WTC11 (cell line): ENCODE results near the gene RFC5. TPM values are rescaled to one million over a fixed set of nuclear protein-coding genes. Genes with fewer than 3 reads are reported as not detected.

Experiments used
- ATAC-seq: fragments of 200-7000 bp; cut with Tn5 transposase; 2 replicates; pipeline ENCODE4 v1.10.0; 2021; ENCODE audit warnings: mild to moderate bottlenecking, moderate library complexity
- CTCF ChIA-PET: fragments of 300-600 bp; sonication (Branson Sonifier 250); formaldehyde crosslinking; loops from one replicate; lab custom pipeline; 2021; ENCODE audit warnings: antibody characterized with exemption; lab: Charles Lee
- POLR2A ChIA-PET: fragments of 350-600 bp; sonication (Branson Sonifier 250); formaldehyde crosslinking; loops from one replicate; lab custom pipeline; 2021; ENCODE audit warnings: antibody characterized with exemption; lab: Charles Lee
- DNase-seq: peaks from one replicate; pipeline ENCODE4 v3.0.0; 2021; ENCODE audit warnings: low spot score
- H3K27ac Mint-ChIP-seq: 2 replicates; pipeline ENCODE4 v1.8.0; 2021; ENCODE audit warnings: mixed read lengths
- H3K27me3 Mint-ChIP-seq: 2 replicates; pipeline ENCODE4 v1.8.0; 2021; ENCODE audit warnings: low read depth, mild to moderate bottlenecking, moderate library complexity, mixed read lengths
- H3K36me3 Mint-ChIP-seq: 2 replicates; pipeline ENCODE4 v1.8.0; 2021; ENCODE audit warnings: mixed read lengths
- H3K4me1 Mint-ChIP-seq: 2 replicates; pipeline ENCODE4 v1.8.0; 2022; ENCODE audit warnings: mixed read lengths
- H3K4me3 Mint-ChIP-seq: 2 replicates; pipeline ENCODE4 v1.8.0; 2021; ENCODE audit warnings: mild to moderate bottlenecking, moderate library complexity, mixed read lengths
- H3K9me3 Mint-ChIP-seq: 2 replicates; pipeline ENCODE4 v1.8.0; 2021; ENCODE audit warnings: mixed read lengths
- AR ChIP-seq: fragments of 250-450 bp; sonication (Bioruptor Pico); IDR thresholded peaks from 2 replicates; pipeline ENCODE4 v1.9.0; 2021; ENCODE audit warnings: mild to moderate bottlenecking
- ARID4B ChIP-seq: sonication (generic); formaldehyde crosslinking; IDR thresholded peaks from 2 replicates; pipeline ENCODE4 v1.8.0; 2023; ENCODE audit warnings: missing genetic modification reagents, mild to moderate bottlenecking, borderline replicate concordance
- ATF6 ChIP-seq: sonication (generic); formaldehyde crosslinking; IDR thresholded peaks from 2 replicates; pipeline ENCODE4 v1.8.1; 2023; ENCODE audit warnings: mild to moderate bottlenecking, missing genetic modification reagents
- CTCF ChIP-seq: fragments of 200-600 bp; IDR thresholded peaks from 2 replicates; pipeline ENCODE4 v1.8.0; 2022; ENCODE audit warnings: antibody characterized with exemption
- EMX1 ChIP-seq: fragments of 250-450 bp; sonication (Bioruptor Pico); IDR thresholded peaks from 2 replicates; pipeline ENCODE4 v1.8.0; 2021; ENCODE audit warnings: mild to moderate bottlenecking
- IRF1 ChIP-seq: sonication (generic); formaldehyde crosslinking; IDR thresholded peaks from 2 replicates; pipeline ENCODE4 v1.8.0; 2023; ENCODE audit warnings: missing genetic modification reagents
- JAZF1 ChIP-seq: fragments of 250-450 bp; sonication (Bioruptor Pico); IDR thresholded peaks from 2 replicates; pipeline ENCODE4 v1.9.0; 2021; ENCODE audit warnings: moderate library complexity, mild to moderate bottlenecking, inconsistent platforms
- JUN ChIP-seq: sonication (generic); formaldehyde crosslinking; IDR thresholded peaks from 2 replicates; pipeline ENCODE4 v1.8.0; 2023; ENCODE audit warnings: mild to moderate bottlenecking, missing genetic modification reagents
- MLX ChIP-seq: sonication (generic); formaldehyde crosslinking; IDR thresholded peaks from 2 replicates; pipeline ENCODE4 v1.8.1; 2023; ENCODE audit warnings: mild to moderate bottlenecking, missing genetic modification reagents, moderate library complexity
- MXD4 ChIP-seq: fragments of 250-450 bp; sonication (Bioruptor Pico); IDR thresholded peaks from 2 replicates; pipeline ENCODE4 v1.8.0; 2021; ENCODE audit warnings: mild to moderate bottlenecking, moderate library complexity, borderline replicate concordance
- NR1H2 ChIP-seq: sonication (generic); formaldehyde crosslinking; IDR thresholded peaks from 2 replicates; pipeline ENCODE4 v1.9.0; 2021; ENCODE audit warnings: mild to moderate bottlenecking, moderate library complexity, missing genetic modification reagents
- PREB ChIP-seq: sonication (generic); formaldehyde crosslinking; IDR thresholded peaks from 2 replicates; pipeline ENCODE4 v1.8.1; 2022; ENCODE audit warnings: mild to moderate bottlenecking, missing genetic modification reagents, moderate library complexity, borderline replicate concordance
- SP1 ChIP-seq: sonication (generic); formaldehyde crosslinking; conservative IDR thresholded peaks from 2 replicates; pipeline ENCODE4 v1.8.1; 2022; ENCODE audit warnings: missing genetic modification reagents
- ZBTB21 ChIP-seq: sonication (generic); formaldehyde crosslinking; IDR thresholded peaks from 2 replicates; pipeline ENCODE4 v1.8.1; 2023; ENCODE audit warnings: mild to moderate bottlenecking, missing genetic modification reagents, borderline replicate concordance
- total RNA-seq: library from RNA; stranded (reverse); gene quantifications from 3 replicates; pipeline ENCODE4 v1.2.3, GENCODE V29; 2021

RFC5 gene
- total RNA-seq, 1 experiment from 2014 or later, result 35.2 TPM

- Mint-ChIP-seq H3K4me1 (peaks cover 8% of the 10 kb centered on the region), H3K27me3 (no peaks in the 10 kb centered on the region; the same call in none of the 2 replicates), H3K4me3 (no peak overlapping the region), H3K9me3 (peaks cover 3% of the 10 kb centered on the region; the same call in 1 of the 2 replicates), H3K27ac (no peak overlapping the region), H3K36me3 (no peaks in the 10 kb centered on the region)
- DNase-seq (no peak), ATAC-seq (no peak)
- POLR2A ChIA-PET, result no interaction called here
- CTCF ChIA-PET, result no interaction called here
- TF ChIP-seq EMX1 (CRISPR knock-in tag) (no peak), IRF1 (CRISPR knock-in tag) (no peak)
These were observed 5.1 kb upstream of the RFC5 start for GRCh38 chr12:118011377-118011776.

- H3K4me1 Mint-ChIP-seq, result peaks cover 8% of the 10 kb centered on the region
- ChIA-PET POLR2A (no interaction called here), CTCF (no interaction called here)
- peaks cover 3% of the 10 kb centered on the region; the same call in 1 of the 2 replicates for H3K9me3 Mint-ChIP-seq
- TF ChIP-seq ATF6 (CRISPR knock-in tag), result no peak
- no peak for TF ChIP-seq SP1 (CRISPR knock-in tag)
- no peak for TF ChIP-seq CTCF
- no peak for TF ChIP-seq ARID4B (CRISPR knock-in tag)
- no peak for TF ChIP-seq ZBTB21 (CRISPR knock-in tag)
- TF ChIP-seq JAZF1 (CRISPR knock-in tag), result no peak
- no peak for TF ChIP-seq MLX (CRISPR knock-in tag)
- TF ChIP-seq JUN (CRISPR knock-in tag), result no peak
- TF ChIP-seq NR1H2 (CRISPR knock-in tag), result no peak
- no peak for TF ChIP-seq MXD4 (CRISPR knock-in tag)
- TF ChIP-seq IRF1 (CRISPR knock-in tag), result no peak
- TF ChIP-seq PREB (CRISPR knock-in tag), result no peak
- no peak for TF ChIP-seq AR (CRISPR knock-in tag)
- ATAC-seq (no peak), DNase-seq (no peak)
- H3K27ac Mint-ChIP-seq, result no peak overlapping the region
- no peaks in the 10 kb centered on the region; the same call in none of the 2 replicates for H3K27me3 Mint-ChIP-seq
- H3K36me3 Mint-ChIP-seq, result no peaks in the 10 kb centered on the region
- no peak overlapping the region for H3K4me3 Mint-ChIP-seq
These were observed 4.5 kb upstream of the RFC5 start for GRCh38 chr12:118011961-118012360.
